Endothelial cell of umbilical vein (primary cell): ENCODE data around the gene LMTK2. TPM values are rescaled to one million over a fixed set of nuclear protein-coding genes. Genes with fewer than 3 reads are reported as not detected.

ENCODE experiments used
- BruUV-seq: library from RNA; stranded (reverse); fragments of 400-500 nt; replicated peaks from 2 replicates; lab custom pipeline; 2021; lab: Mats Ljungman, UMichigan
- CTCF ChIA-PET: fragments of 300-600, 350-600 bp; sonication (Branson Sonifier 250); formaldehyde crosslinking; loops from one replicate; lab custom pipeline; 2021; ENCODE audit warnings: antibody characterized with exemption, inconsistent platforms; lab: Charles Lee
- POLR2A ChIA-PET: fragments of 300-600, 350-600 bp; sonication (Branson Sonifier 250); formaldehyde crosslinking; loops from one replicate; lab custom pipeline; 2021; ENCODE audit warnings: antibody characterized with exemption, inconsistent platforms; lab: Charles Lee
- DNase-seq: peaks from one replicate; pipeline ENCODE4 v3.0.0-alpha.2; 2011; ENCODE audit warnings: low read depth, low spot score
- FAIRE-seq: peaks from 2 replicates; lab custom pipeline; 2011; peaks lifted over from hg19 to GRCh38; lab: Jason Lieb, UNC
- H2AFZ ChIP-seq: 2 replicates; pipeline ENCODE4 v1.6.0; 2012; ENCODE audit warnings: low read depth, low read length, control low read depth, inconsistent platforms
- H3K27ac ChIP-seq: 2 replicates; pipeline ENCODE4 v1.5.1; 2011; ENCODE audit warnings: low read depth, mild to moderate bottlenecking, control low read depth, low read length, moderate library complexity; ENCODE audit not compliant: insufficient read depth
- H3K27me3 ChIP-seq, 2 experiments: 2 replicates each; pipeline versions ENCODE4 v1.6.0 to v1.6.1; 2011; ENCODE audit warnings: low read length in 2 of 2, mixed read lengths in 1 of 2; ENCODE audit not compliant: control insufficient read depth in 2 of 2, insufficient read depth in 2 of 2
- H3K36me3 ChIP-seq, 2 experiments: 2 replicates in 1 of 2; 3 replicates in 1 of 2; pipeline ENCODE4 v1.5.1; 2011; ENCODE audit warnings: low read length in 2 of 2, mild to moderate bottlenecking in 1 of 2, moderate library complexity in 1 of 2; ENCODE audit not compliant: control insufficient read depth in 2 of 2, insufficient read depth in 2 of 2; ENCODE audit errors: extremely low read depth in 1 of 2
- H3K4me1 ChIP-seq: 3 replicates; pipeline ENCODE4 v1.5.1; 2011; ENCODE audit warnings: mild to moderate bottlenecking, low read length; ENCODE audit not compliant: control insufficient read depth, insufficient read depth; ENCODE audit errors: extremely low read depth
- H3K4me2 ChIP-seq: 2 replicates; pipeline ENCODE4 v1.6.1; 2011; ENCODE audit warnings: low read length, control low read depth, mixed read lengths; ENCODE audit not compliant: insufficient read depth
- H3K4me3 ChIP-seq, 3 experiments: fragments of 200-600 bp in 1 of 3; sonication (generic), shearing (Covaris generic) in 1 of 3; replicated peaks in 1 of 3; 2 replicates each; pipeline ENCODE4 v1.5.1; 2011 to 2016; ENCODE audit warnings: control low read depth in 3 of 3, low read length in 3 of 3, mild to moderate bottlenecking in 2 of 3, inconsistent platforms in 1 of 3, low read depth in 1 of 3, moderate library complexity in 1 of 3; ENCODE audit not compliant: insufficient read depth in 1 of 3
- H3K79me2 ChIP-seq: 2 replicates; pipeline ENCODE4 v1.6.0; 2012; ENCODE audit warnings: low read length, inconsistent platforms; ENCODE audit not compliant: control insufficient read depth, insufficient read depth
- H3K9ac ChIP-seq: replicated peaks from 2 replicates; pipeline ENCODE3; 2011; ENCODE audit warnings: low read length, control low read depth; ENCODE audit not compliant: insufficient read depth; ENCODE audit errors: extremely low read depth
- H3K9me1 ChIP-seq: replicated peaks from 3 replicates; pipeline ENCODE4 v1.6.0; 2011; ENCODE audit warnings: mild to moderate bottlenecking, low read length; ENCODE audit not compliant: control insufficient read depth, insufficient read depth; ENCODE audit errors: extremely low read depth
- H3K9me3 ChIP-seq: replicated peaks from 2 replicates; pipeline ENCODE4 v1.5.1; 2012; ENCODE audit warnings: low read length, inconsistent platforms; ENCODE audit not compliant: control insufficient read depth, insufficient read depth
- H4K20me1 ChIP-seq: replicated peaks from 2 replicates; pipeline ENCODE3; 2011; ENCODE audit warnings: mild to moderate bottlenecking, low read length; ENCODE audit not compliant: control insufficient read depth, insufficient read depth; ENCODE audit errors: extremely low read depth
- CTCF ChIP-seq, 2 donors: IDR thresholded peaks; 1 replicate in 1 of 2; 2 replicates in 1 of 2; pipeline ENCODE4 v1.5.1; 2011; ENCODE audit warnings: low read length in 2 of 2, mild to moderate bottlenecking in 2 of 2, moderate library complexity in 2 of 2, control low read depth in 1 of 2, inconsistent platforms in 1 of 2, low read depth in 1 of 2; ENCODE audit not compliant: insufficient read depth in 1 of 2; ENCODE audit errors: extremely low read depth in 1 of 2
- EZH2 ChIP-seq: IDR thresholded peaks from 2 replicates; pipeline ENCODE4 v1.6.1; 2012; ENCODE audit warnings: borderline replicate concordance, low read depth, mild to moderate bottlenecking, moderate library complexity, low read length, inconsistent platforms; ENCODE audit not compliant: severe bottlenecking
- FOS ChIP-seq: IDR thresholded peaks from 2 replicates; pipeline ENCODE4 v1.6.1; 2011; ENCODE audit warnings: mild to moderate bottlenecking, low read length, moderate library complexity, borderline replicate concordance; ENCODE audit not compliant: insufficient read depth
- GATA2 ChIP-seq: IDR thresholded peaks from 2 replicates; pipeline ENCODE4 v1.7.0; 2011; ENCODE audit warnings: low read depth, mild to moderate bottlenecking, moderate library complexity, mixed read lengths, low read length; ENCODE audit not compliant: insufficient read length, insufficient read depth
- JUN ChIP-seq: IDR thresholded peaks from 2 replicates; pipeline ENCODE4 v1.6.1; 2011; ENCODE audit warnings: borderline replicate concordance, low read depth; ENCODE audit not compliant: insufficient read length, insufficient read depth
- MAX ChIP-seq: IDR thresholded peaks from 2 replicates; pipeline ENCODE4 v1.6.1; 2011; ENCODE audit not compliant: insufficient read depth, insufficient read length
- MYC ChIP-seq: IDR thresholded peaks from one replicate; pipeline ENCODE4 v1.6.1; 2011; ENCODE audit warnings: mild to moderate bottlenecking, low read depth, low read length
- POLR2A ChIP-seq: IDR thresholded peaks from 2 replicates; pipeline ENCODE4 v1.6.1; 2012; ENCODE audit warnings: low read depth, mild to moderate bottlenecking, control low read depth, low read length
- POLR2AphosphoS5 ChIP-seq: IDR thresholded peaks from 2 replicates; pipeline ENCODE4 v1.6.1; 2012; ENCODE audit warnings: low read depth, mild to moderate bottlenecking, control low read depth, low read length, moderate library complexity; ENCODE audit not compliant: insufficient read depth
- dilution Hi-C: fragments of 300-500 bp; cut with MboI; formaldehyde crosslinking; loops from one replicate; pipeline ENCODE4 v1.15.0; 2019; ENCODE audit warnings: low sequenced_read_pairs; ENCODE audit not compliant: extremely low pct_ligation_motif_present
- intact Hi-C: fragments of 100-400 bp; cut with micrococcal nuclease; formaldehyde crosslinking; loops from one replicate; pipeline ENCODE4 v1.10.0; 2022
- polyA plus RNA-seq, 4 experiments: library from polyadenylated mRNA; depleted of rRNA in 3 of 4; stranded (reverse) in 3 of 4; unstranded in 1 of 4; fragments of >200 nt; gene quantifications; 2 replicates each; pipeline versions ENCODE4 v1.2.1 to v1.2.3, GENCODE V29; 2011 to 2012; ENCODE audit warnings: missing spikeins in 1 of 4
- total RNA-seq: library from RNA; stranded (reverse); gene quantifications from 2 replicates; pipeline ENCODE4 v1.2.3, GENCODE V29; 2021

Gene LMTK2
- total and polyA plus RNA-seq, 2 donors (not counting 3 experiments of a cell fraction or from before 2014, with no cell fraction given), result 5.9 to 13.8 TPM

GRCh38 chr7:98186452-98187137 lies 79.9 kb downstream of the LMTK2 start:
- peak overlapping the region; percentile 58 for H3K27ac ChIP-seq
- peak; percentile 18 for TF ChIP-seq FOS
- TF ChIP-seq MAX, result no peak
- intact Hi-C loops, result no loop called here
- no TSS peak for BruUV-seq
- peak overlapping the region; percentile 76 for H2AFZ ChIP-seq
- no peak overlapping the region for H3K4me3 ChIP-seq
- peaks cover 0 to 4% of the 10 kb centered on the region in 2 experiments for H3K36me3 ChIP-seq
- no peaks in the 10 kb centered on the region for H3K79me2 ChIP-seq
- peak overlapping the region; percentile 40 for H3K9ac ChIP-seq
- FAIRE-seq, result peak; percentile 65
- DNase-seq, result peak; percentile 63
- H3K9me1 ChIP-seq, result no peaks in the 10 kb centered on the region
- POLR2A ChIA-PET, result no interaction called here
- no peaks in the 10 kb centered on the region for H3K27me3 ChIP-seq
- H3K4me2 ChIP-seq, result peak overlapping the region; percentile 60
- H4K20me1 ChIP-seq, result no peaks in the 10 kb centered on the region
- no peaks in the 10 kb centered on the region for H3K9me3 ChIP-seq
- CTCF ChIA-PET, result interaction anchor here (1.4 to 1.9 kb wide), 3 partner anchors 18 to 165 kb away, joined by 3 to 12 read pairs (median 6); no protein-coding TSS in a partner anchor
- dilution Hi-C loops, result no loop called here
- H3K4me1 ChIP-seq, result peaks cover 11% of the 10 kb centered on the region

- FAIRE-seq (no peak), DNase-seq (no peak)
- CTCF ChIA-PET, result interaction anchor here (1.4 to 1.9 kb wide), 3 partner anchors 18 to 166 kb away, joined by 3 to 12 read pairs (median 6); no protein-coding TSS in a partner anchor
- Histone ChIP-seq H3K79me2 (no peaks in the 10 kb centered on the region), H3K4me2 (peak overlapping the region; percentile 60), H3K36me3 (peaks cover 0 to 9% of the 10 kb centered on the region in 2 experiments), H3K9me3 (no peaks in the 10 kb centered on the region), H3K27me3 (no peaks in the 10 kb centered on the region), H3K4me3 (no peak overlapping the region), H2AFZ (peak overlapping the region; percentile 76), H4K20me1 (no peaks in the 10 kb centered on the region), H3K4me1 (peaks cover 11% of the 10 kb centered on the region), H3K27ac (peak overlapping the region; percentile 38), H3K9me1 (no peaks in the 10 kb centered on the region), H3K9ac (no peak overlapping the region)
- dilution Hi-C loops (no loop called here), intact Hi-C loops (no loop called here)
- POLR2A ChIA-PET, result no interaction called here
- TF ChIP-seq JUN, result no peak
- no peak for TF ChIP-seq MYC
- TF ChIP-seq FOS, result no peak
- TF ChIP-seq POLR2AphosphoS5, result no peak
- TF ChIP-seq GATA2, result no peak
- TF ChIP-seq POLR2A, result no peak
- no peak for TF ChIP-seq MAX
- no peak for TF ChIP-seq EZH2
- TF ChIP-seq CTCF (IDR thresholded peaks at IDR 0.05; ENCODE audit: extremely low read depth in 1 of 2, insufficient read depth in 1 of 2, low read depth in 1 of 2, low read length in 2 of 2), result no peak
- no TSS peak for BruUV-seq
Observed at GRCh38 chr7:98187138-98187502, 80.5 kb downstream of the LMTK2 start.
